Fibroblast of skin of back (primary cell): Measurements from ENCODE around the gene GDF11. TPM values are rescaled to one million over a fixed set of nuclear protein-coding genes. Genes with fewer than 3 reads are reported as not detected.

Experiments used
- DNase-seq: peaks from one replicate; pipeline ENCODE4 v3.0.0-alpha.2; 2013
- polyA plus RNA-seq, 2 experiments: library from polyadenylated mRNA; unstranded; fragments of 120-200 nt; gene quantifications; one replicate each; pipeline ENCODE4 v1.2.1, GENCODE V29; 2013; ENCODE audit not compliant: insufficient read length in 2 of 2

Gene GDF11
- 13.5 TPM for polyA plus RNA-seq (2013, experiment 1 of 2; ENCODE audit: insufficient read length)
- polyA plus RNA-seq (2013, experiment 2 of 2; ENCODE audit: insufficient read length), result 11.2 TPM

GRCh38 chr12:55742719-55743405 lies at the start of gene GDF11:
TSS of gene GDF11 (plus strand) at chr12:55743122. CDS start at chr12:55743317, 195 bp downstream.
- peak; percentile 86 for DNase-seq

- no peak for DNase-seq
Measured at GRCh38 chr12:55693323-55694187, 49.4 kb upstream of the GDF11 start.

- DNase-seq, result no peak
Measured at GRCh38 chr12:55694188-55694515, 48.8 kb upstream of the GDF11 start.

DNA sequence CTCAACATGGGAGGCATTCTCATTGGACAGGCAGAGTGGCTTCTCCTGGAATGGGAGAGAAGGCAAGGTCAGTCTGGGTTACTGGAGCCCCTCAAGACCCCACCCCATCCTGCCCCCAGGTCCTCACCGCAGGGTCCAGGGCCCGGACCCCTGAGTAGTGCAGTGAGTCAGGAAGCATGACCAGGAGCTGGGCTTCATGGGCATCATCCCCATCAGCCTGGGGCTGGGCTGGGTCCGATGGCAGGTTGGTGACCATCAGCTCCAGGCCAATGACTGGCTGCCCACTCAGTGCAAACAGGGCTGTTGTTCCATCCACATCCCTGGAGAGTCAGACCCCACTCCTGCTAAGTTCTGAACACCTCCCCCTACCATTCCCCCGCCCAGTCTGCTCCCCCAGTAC lies 48.3 kb upstream of the GDF11 start:
- no peak for DNase-seq

GRCh38 chr12:55695349-55695748 lies 47.6 kb upstream of the GDF11 start:
- no peak for DNase-seq

DNA sequence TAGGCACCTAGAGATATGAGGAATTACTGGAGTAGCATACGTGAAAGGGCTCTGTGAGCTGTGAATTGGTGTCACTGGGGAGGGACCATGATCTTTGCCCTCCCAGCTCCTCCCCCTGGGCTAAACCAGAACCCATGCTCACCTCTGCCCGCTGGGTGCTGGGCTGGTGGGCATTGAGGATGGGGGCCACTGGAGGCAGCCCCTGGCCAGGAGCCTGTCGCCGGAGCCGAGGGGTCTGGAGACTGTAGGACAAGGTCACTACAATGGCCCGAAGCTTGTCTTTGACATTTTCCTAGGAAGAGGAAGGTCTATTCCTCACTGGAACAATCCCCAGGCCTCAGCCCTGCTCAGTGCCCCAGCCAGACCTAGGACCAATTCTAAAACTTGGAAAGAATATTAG lies 46.8 kb upstream of the GDF11 start:
- DNase-seq, result no peak

- DNase-seq, result no peak
Measured at GRCh38 chr12:55696796-55697462, 46.0 kb upstream of the GDF11 start.

DNA sequence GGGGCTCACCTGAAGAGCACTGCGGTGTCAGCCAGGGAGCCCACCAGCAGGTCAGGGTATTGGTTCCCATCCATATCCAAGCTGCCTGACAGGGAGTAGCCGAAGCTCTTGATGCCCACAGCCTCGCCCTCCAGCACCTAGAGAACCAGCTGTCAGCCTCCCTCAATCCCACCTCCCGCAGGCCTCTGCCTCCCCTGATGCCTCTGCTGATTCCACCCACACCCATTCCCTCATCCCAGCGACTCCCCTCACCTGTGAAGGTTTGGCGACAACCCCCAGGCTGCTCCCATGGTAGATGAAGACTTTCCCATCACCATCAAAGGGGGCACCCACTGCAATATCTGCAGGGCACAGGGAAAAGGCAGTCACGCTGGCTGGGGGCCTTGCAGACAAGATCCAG lies 45.2 kb upstream of the GDF11 start:
- no peak for DNase-seq

- no peak for DNase-seq
Measured at GRCh38 chr12:55698241-55698955, 44.5 kb upstream of the GDF11 start.

- DNase-seq, result no peak
Measured at GRCh38 chr12:55698965-55699364, 44.0 kb upstream of the GDF11 start.

DNA sequence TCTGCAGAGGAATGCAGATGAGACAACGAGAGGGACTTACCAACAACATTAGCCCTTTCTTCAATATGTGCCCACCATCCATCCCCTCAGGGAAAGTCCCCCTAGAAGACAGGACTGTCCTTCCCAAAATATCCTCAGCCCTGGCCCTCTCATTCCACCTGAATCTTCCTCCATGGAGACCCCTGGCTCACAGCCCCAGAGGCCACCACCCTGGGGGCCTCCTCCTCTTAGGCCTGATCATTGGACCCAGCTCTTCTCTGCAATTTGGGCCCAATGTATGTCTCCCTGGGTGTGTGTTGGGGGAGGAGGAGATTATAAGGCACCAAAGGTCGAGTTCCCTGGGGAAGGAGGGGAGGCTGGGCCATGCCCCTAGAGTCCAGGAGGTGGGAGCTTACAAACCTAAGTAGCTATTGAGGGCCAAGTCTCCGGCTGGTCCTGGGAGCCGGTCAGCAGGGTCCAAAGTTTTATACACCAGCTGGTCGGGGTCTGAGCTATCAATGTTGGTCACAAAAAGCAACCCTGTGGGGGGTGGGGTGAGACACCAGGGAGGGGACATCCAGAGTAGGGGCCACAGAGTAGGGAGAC lies 43.4 kb upstream of the GDF11 start:
- DNase-seq, result no peak

GRCh38 chr12:55700255-55701018 lies 42.5 kb upstream of the GDF11 start:
- no peak for DNase-seq

DNA sequence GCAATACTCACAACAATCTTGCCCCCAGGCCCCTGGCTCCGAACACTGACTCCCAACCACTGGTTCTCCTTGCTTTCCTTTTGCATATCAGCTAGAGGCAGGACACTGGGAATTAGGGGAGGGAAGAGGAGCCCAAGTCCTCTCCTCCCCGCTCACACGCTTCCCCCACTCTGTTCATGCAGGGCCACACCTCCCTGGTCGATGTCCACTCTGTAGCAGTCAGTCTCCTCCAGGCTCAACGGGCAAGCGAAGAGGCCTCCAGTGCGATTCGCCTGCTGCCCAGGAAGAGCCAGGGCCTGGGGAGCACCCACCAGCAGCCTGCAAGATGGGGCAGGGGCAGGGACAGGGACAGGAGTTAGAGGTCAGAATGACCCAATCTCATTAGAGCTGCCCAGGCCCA lies 40.1 kb upstream of the GDF11 start:
- no peak for DNase-seq

DNA sequence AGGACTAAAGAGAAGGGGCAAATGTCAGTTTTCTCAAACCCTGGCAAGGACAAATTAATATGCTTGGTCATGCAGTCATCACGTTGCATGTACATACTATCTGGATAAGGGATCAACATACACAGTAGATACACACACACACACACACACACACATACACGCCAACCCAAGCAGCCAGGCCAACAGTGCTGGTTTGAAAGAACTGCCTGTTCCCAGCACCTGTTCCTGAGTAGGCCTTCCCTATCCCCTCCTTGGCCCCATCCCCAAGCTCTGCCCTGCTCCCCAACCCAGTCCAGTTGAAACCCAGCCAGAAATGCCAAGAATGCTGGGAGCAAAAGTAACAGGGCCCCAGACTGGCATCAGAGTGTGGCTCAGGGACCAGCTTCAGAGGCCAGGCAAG lies 39.6 kb upstream of the GDF11 start:
- no peak for DNase-seq

DNA sequence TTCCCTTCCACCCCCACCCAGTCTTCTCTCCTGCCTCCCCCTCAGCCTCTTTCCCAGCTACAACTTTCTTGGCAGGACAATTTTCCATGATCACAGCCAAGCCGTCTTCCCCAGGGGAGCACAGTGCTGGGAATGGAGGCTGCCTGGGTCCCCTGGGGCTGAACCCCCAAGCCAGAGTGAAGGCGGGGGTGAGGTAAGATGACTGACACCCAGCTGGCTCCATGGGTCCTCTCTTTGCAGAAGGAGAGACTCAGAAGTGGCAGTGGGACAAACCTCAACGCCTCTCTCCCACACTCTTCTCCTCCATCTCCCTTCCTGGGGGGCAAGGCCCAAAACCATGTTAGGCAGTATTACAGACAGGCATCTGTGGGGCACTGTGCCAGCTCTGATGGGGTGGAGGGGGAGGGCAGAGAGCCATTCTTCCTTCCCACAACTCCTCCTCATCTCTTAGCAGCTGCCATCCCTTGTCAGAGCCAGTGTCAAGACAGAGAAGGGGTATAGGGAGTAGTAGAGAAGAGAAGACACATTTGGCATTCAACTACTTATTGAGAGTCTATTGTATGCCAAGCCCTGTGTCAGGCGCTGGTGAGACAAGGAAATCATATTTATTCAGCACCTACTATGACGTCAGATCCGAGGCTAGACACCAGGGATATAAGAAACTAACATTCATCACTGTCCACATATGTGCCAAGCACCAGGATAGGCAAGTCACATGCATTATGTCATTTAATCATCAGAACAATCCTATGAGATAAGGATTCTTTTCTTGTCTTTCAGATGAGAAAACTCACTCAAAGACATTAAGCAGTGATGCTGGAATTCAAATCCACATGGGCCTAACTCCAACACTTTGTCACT lies 38.8 kb upstream of the GDF11 start:
- no peak for DNase-seq

GRCh38 chr12:55704824-55705718 lies 37.9 kb upstream of the GDF11 start:
- no peak for DNase-seq

GRCh38 chr12:55705782-55706402 lies 37.0 kb upstream of the GDF11 start:
- no peak for DNase-seq

- no peak for DNase-seq
Measured at GRCh38 chr12:55706568-55707218, 36.2 kb upstream of the GDF11 start.
